Measurements from ENCODE around the gene CDC25C. TPM values are rescaled to one million over a fixed set of nuclear protein-coding genes. Genes with fewer than 3 reads are reported as not detected.

CDC25C gene
- polyA plus RNA-seq, 1 donor = 2.4 TPM

Other genes with a start within 250 kb of the CDC25C start
- not detected for gene WNT8A, start 247.8 kb downstream of the CDC25C start, polyA plus RNA-seq (ENCODE audit: insufficient read length)
- gene NME5, start 192.4 kb downstream of the CDC25C start, polyA plus RNA-seq (ENCODE audit: insufficient read length) = 0.68 TPM
- 54.7 TPM for gene BRD8, start 153.2 kb downstream of the CDC25C start, polyA plus RNA-seq (ENCODE audit: insufficient read length)
- 17.5 TPM for gene KIF20A, start 152.7 kb downstream of the CDC25C start, polyA plus RNA-seq (ENCODE audit: insufficient read length)
- gene CDC23, start 118.5 kb downstream of the CDC25C start, polyA plus RNA-seq (ENCODE audit: insufficient read length) = 33.8 TPM
- gene GFRA3, start 57.2 kb downstream of the CDC25C start, polyA plus RNA-seq (ENCODE audit: insufficient read length) = 2.8 TPM
- 42.4 TPM for gene FAM53C, start 6.5 kb upstream of the CDC25C start, polyA plus RNA-seq (ENCODE audit: insufficient read length)
- gene KDM3B, start 20.9 kb upstream of the CDC25C start, polyA plus RNA-seq (ENCODE audit: insufficient read length) = 71.8 TPM
- gene REEP2, start 107.3 kb upstream of the CDC25C start, polyA plus RNA-seq (ENCODE audit: insufficient read length) = 28.2 TPM
- gene EGR1, start 133.7 kb upstream of the CDC25C start, polyA plus RNA-seq (ENCODE audit: insufficient read length) = 152 TPM
- gene ETF1, start 211.4 kb upstream of the CDC25C start, polyA plus RNA-seq (ENCODE audit: insufficient read length) = 39.6 TPM
- gene HSPA9, start 243.6 kb upstream of the CDC25C start, polyA plus RNA-seq (ENCODE audit: insufficient read length) = 138 TPM